B cell (primary cell): Measurements from ENCODE around the gene CPNE1. TPM values are rescaled to one million over a fixed set of nuclear protein-coding genes. Genes with fewer than 3 reads are reported as not detected.

Experiments used
- ATAC-seq: fragments of 200-7000 bp; cut with Tn5 transposase; one replicate; pipeline ENCODE4 v1.10.0; 2021; ENCODE audit warnings: low read depth, mild to moderate bottlenecking, moderate number of reproducible peaks, moderate library complexity
- CTCF ChIA-PET: fragments of 350-600 bp; sonication (Branson Sonifier 250); formaldehyde crosslinking; loops from one replicate; lab custom pipeline; 2021; ENCODE audit warnings: antibody characterized with exemption, inconsistent platforms; lab: Charles Lee
- POLR2A ChIA-PET: fragments of 350-600 bp; sonication (Branson Sonifier 250); formaldehyde crosslinking; loops from one replicate; lab custom pipeline; 2021; ENCODE audit warnings: antibody characterized with exemption; lab: Charles Lee
- DNase-seq: peaks from one replicate; pipeline ENCODE4 v3.0.0; 2013
- H2AFZ ChIP-seq: 2 replicates; pipeline ENCODE4 v1.6.1; 2012; ENCODE audit warnings: mild to moderate bottlenecking, low read depth, low read length; ENCODE audit not compliant: insufficient read depth, poor library complexity, severe bottlenecking
- H3K27ac ChIP-seq, 2 donors: 1 replicate in 1 of 2; 2 replicates in 1 of 2; pipeline ENCODE4 v1.5.1; 2012 to 2013; ENCODE audit warnings: low read length in 2 of 2, mild to moderate bottlenecking in 2 of 2, moderate library complexity in 1 of 2
- H3K27me3 ChIP-seq, 4 experiments: fragments of 200-600 bp in 1 of 4; sonication (generic) in 1 of 4; replicated peaks in 1 of 4; 1 replicate in 2 of 4; 2 replicates in 2 of 4; pipeline versions ENCODE4 v1.6.1 to v1.7.0; 2013 to 2016; ENCODE audit warnings: low read length in 3 of 4, mild to moderate bottlenecking in 2 of 4, mixed read lengths in 1 of 4, moderate library complexity in 1 of 4; ENCODE audit not compliant: insufficient read depth in 4 of 4, control insufficient read depth in 3 of 4; ENCODE audit errors: control extremely low read depth in 1 of 4
- H3K36me3 ChIP-seq, 2 experiments: replicated peaks in 1 of 2; 1 replicate in 1 of 2; 2 replicates in 1 of 2; pipeline versions ENCODE4 v1.6.1 to v1.7.1; 2013; ENCODE audit warnings: low read length in 1 of 2; ENCODE audit not compliant: insufficient read depth in 2 of 2, control insufficient read depth in 1 of 2; ENCODE audit errors: control extremely low read depth in 1 of 2, extremely low read depth in 1 of 2
- H3K4me1 ChIP-seq, 2 donors: fragments of 200-600 bp in 1 of 2; sonication (generic) in 1 of 2; 1 replicate in 1 of 2; 2 replicates in 1 of 2; pipeline versions ENCODE4 v1.5.1 to v1.6.1; 2013 to 2017; ENCODE audit warnings: low read length in 2 of 2; ENCODE audit not compliant: control insufficient read depth in 2 of 2, insufficient read depth in 2 of 2
- H3K4me2 ChIP-seq: replicated peaks from 2 replicates; pipeline ENCODE3; 2012; ENCODE audit warnings: mild to moderate bottlenecking, low read depth, low read length; ENCODE audit not compliant: poor library complexity, severe bottlenecking
- H3K4me3 ChIP-seq, 5 experiments: fragments of 200-600 bp in 1 of 5; sonication (generic) in 1 of 5; 1 replicate in 3 of 5; 2 replicates in 2 of 5; pipeline versions ENCODE4 v1.5.1 to v1.7.0; 2011 to 2016; ENCODE audit warnings: low read length in 4 of 5, mild to moderate bottlenecking in 4 of 5, low read depth in 2 of 5, control low read depth in 1 of 5, moderate library complexity in 1 of 5; ENCODE audit not compliant: insufficient read depth in 1 of 5; ENCODE audit errors: control extremely low read depth in 1 of 5, extremely low read depth in 1 of 5
- H3K79me2 ChIP-seq: fragments of 200-600 bp; sonication (generic); one replicate; pipeline ENCODE4 v1.6.0; 2016; ENCODE audit warnings: low read length; ENCODE audit not compliant: control insufficient read depth, insufficient read depth
- H3K9ac ChIP-seq: fragments of 200-600 bp; sonication (generic); 2 replicates; pipeline ENCODE4 v1.6.1; 2017; ENCODE audit warnings: mild to moderate bottlenecking, low read length, moderate library complexity
- H3K9me3 ChIP-seq, 3 donors: one replicate each; pipeline versions ENCODE4 v1.6.1 to v1.7.1; 2013; ENCODE audit warnings: low read length in 2 of 3; ENCODE audit not compliant: control insufficient read depth in 2 of 3, insufficient read depth in 1 of 3; ENCODE audit errors: control extremely low read depth in 1 of 3
- H4K20me1 ChIP-seq: 2 replicates; pipeline ENCODE4 v1.6.0; 2012; ENCODE audit warnings: mild to moderate bottlenecking, low read length; ENCODE audit not compliant: insufficient read depth, control insufficient read depth, poor library complexity, severe bottlenecking
- H3K27ac Mint-ChIP-seq: one replicate; pipeline ENCODE4 v1.8.0; 2021; ENCODE audit warnings: mixed read lengths
- H3K27me3 Mint-ChIP-seq: one replicate; pipeline ENCODE4 v1.8.0; 2021; ENCODE audit warnings: mixed read lengths
- H3K4me1 Mint-ChIP-seq: one replicate; pipeline ENCODE4 v1.8.0; 2021; ENCODE audit warnings: mixed read lengths
- H3K4me3 Mint-ChIP-seq: one replicate; pipeline ENCODE4 v1.8.0; 2021; ENCODE audit warnings: mixed read lengths
- H3K9me3 Mint-ChIP-seq: one replicate; pipeline ENCODE4 v1.8.0; 2022; ENCODE audit warnings: mixed read lengths; ENCODE audit not compliant: insufficient read depth
- CTCF ChIP-seq: fragments of 200-600 bp; IDR thresholded peaks from one replicate; pipeline ENCODE4 v1.8.0; 2022; ENCODE audit warnings: antibody characterized with exemption, mild to moderate bottlenecking
- EZH2 ChIP-seq: IDR thresholded peaks from 2 replicates; pipeline ENCODE4 v1.6.1; 2012; ENCODE audit warnings: borderline replicate concordance, low read depth, mild to moderate bottlenecking, moderate library complexity, low read length; ENCODE audit not compliant: insufficient read depth, poor library complexity, severe bottlenecking
- WGBS: methylation state at CpG from one replicate; pipeline ENCODE4 v1.1.5; 2013; ENCODE audit warnings: missing lambda C conversion rate; ENCODE audit not compliant: insufficient coverage; 5-methylcytosine and 5-hydroxymethylcytosine counted together
- intact Hi-C: fragments of 100-400 bp; cut with micrococcal nuclease; formaldehyde crosslinking; loops from one replicate; pipeline ENCODE4 v1.10.0; 2022
- polyA plus RNA-seq: library from polyadenylated mRNA; depleted of rRNA; stranded (reverse); fragments of >200 nt; gene quantifications from 2 replicates; pipeline ENCODE4 v1.2.3, GENCODE V29; 2012
- total RNA-seq, 2 donors: library from RNA; stranded (reverse); fragments of 120-200 nt in 1 of 2; gene quantifications; 1 replicate in 1 of 2; 2 replicates in 1 of 2; pipeline versions ENCODE4 v1.2.3 to v1.2.4, GENCODE V29; 2013 to 2022

Gene CPNE1
- total and polyA plus RNA-seq, 2 donors (not counting 1 experiment from before 2014, with no cell fraction given) = 321 to 323 TPM

- intact Hi-C loops = no loop called here
- no peak overlapping the region for H3K9ac ChIP-seq
- no peaks in the 10 kb centered on the region for H4K20me1 ChIP-seq
- ChIA-PET POLR2A (no interaction called here), CTCF (no interaction called here)
- H3K4me1 ChIP-seq = no peaks in the 10 kb centered on the region
- no peaks in the 10 kb centered on the region for H3K9me3 Mint-ChIP-seq
- TF ChIP-seq EZH2 (no peak), CTCF (no peak)
- no peak overlapping the region for H3K4me3 ChIP-seq
- no peak overlapping the region for H3K4me2 ChIP-seq
- H3K4me1 Mint-ChIP-seq = no peaks in the 10 kb centered on the region
- DNase-seq (no peak), ATAC-seq (no peak)
- no peak overlapping the region for H3K4me3 Mint-ChIP-seq
- H3K79me2 ChIP-seq = no peaks in the 10 kb centered on the region
- H3K27ac ChIP-seq = no peak overlapping the region
- peaks cover 0 to 12% (median 2%) of the 10 kb centered on the region in 3 donors for H3K9me3 ChIP-seq
- peaks cover 8% of the 10 kb centered on the region for H3K27me3 Mint-ChIP-seq
- H3K27me3 ChIP-seq = peaks cover 0 to under 1% (median 0%) of the 10 kb centered on the region in 4 experiments
- H3K27ac Mint-ChIP-seq = no peak overlapping the region
- 97% methylated on average over 3 of the region's 6 CpGs for WGBS
- no peak overlapping the region for H2AFZ ChIP-seq
- H3K36me3 ChIP-seq = no peaks in the 10 kb centered on the region
Observed at GRCh38 chr20:35586751-35587425, 77.8 kb downstream of the CPNE1 start.
